BE2C (cell line): ENCODE data around the gene PLOD3.
A peak's percentile ranks its signal among the peaks of the same experiment; 100 is the strongest.

Experiments used
- DNase-seq: peaks from one replicate; pipeline ENCODE4 v3.0.0-alpha.2; 2020
- H3K27me3 ChIP-seq: fragments of 250-450 bp; sonication (Bioruptor Pico); 2 replicates; pipeline ENCODE4 v1.5.1; 2020; ENCODE audit warnings: mild to moderate bottlenecking
- H3K36me3 ChIP-seq: fragments of 250-450 bp; sonication (Bioruptor Pico); 2 replicates; pipeline ENCODE4 v1.5.1; 2020; ENCODE audit warnings: mild to moderate bottlenecking
- H3K4me1 ChIP-seq: fragments of 250-450 bp; sonication (Bioruptor Pico); 2 replicates; pipeline ENCODE4 v1.5.1; 2020
- H3K4me3 ChIP-seq: 2 replicates; pipeline ENCODE4 v1.5.1; 2011; ENCODE audit warnings: low read depth, low read length
- H3K9me3 ChIP-seq: fragments of 250-450 bp; sonication (Bioruptor Pico); 2 replicates; pipeline ENCODE4 v1.5.1; 2020
- CTCF ChIP-seq: IDR thresholded peaks from 2 replicates; pipeline ENCODE4 v1.5.1; 2012; ENCODE audit warnings: mild to moderate bottlenecking, low read depth, low read length

The PLOD3 gene

DNA sequence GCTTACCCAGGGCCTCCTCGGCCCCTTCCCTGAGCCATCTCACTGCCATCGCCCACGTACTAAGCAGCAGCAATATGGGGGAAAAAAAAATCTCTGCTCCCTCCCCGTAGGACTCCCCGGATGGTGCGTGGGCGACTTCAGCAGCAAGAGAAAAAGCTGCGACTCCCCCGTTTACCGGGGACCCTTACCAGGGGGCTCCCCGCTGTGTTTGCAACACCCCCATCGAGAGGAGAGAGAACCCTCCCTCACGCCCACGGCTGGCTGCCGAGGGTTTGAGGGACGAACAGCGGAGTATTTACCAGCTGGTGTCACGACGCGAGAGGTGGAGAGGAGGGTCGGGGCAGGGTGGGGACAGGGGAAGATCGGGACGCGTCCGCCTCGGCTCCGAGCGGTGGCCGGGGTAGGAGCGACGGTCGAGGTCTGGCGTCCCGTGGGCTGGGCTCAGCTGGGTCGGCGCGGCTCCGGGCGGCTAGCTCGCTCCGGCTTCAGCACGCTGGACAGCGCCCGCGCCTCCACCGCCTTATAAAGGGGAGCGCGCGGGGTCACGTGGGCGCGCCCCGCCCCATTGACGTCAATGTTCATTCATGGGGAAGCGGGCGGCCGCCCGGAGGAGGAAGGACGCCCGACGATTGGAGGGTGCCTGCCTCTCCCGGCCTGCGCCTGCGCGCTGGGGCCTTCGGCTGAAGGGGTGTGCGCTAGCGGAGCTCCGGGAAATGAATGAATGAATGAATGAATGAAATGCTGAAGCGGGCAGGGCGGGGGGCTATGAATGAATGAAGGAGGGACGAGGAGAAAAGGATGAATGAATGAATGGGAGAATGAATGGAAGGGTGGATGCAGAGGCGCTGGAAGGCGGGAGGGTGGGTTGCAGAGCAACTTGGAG is 52.1 kb downstream of the PLOD3 start, which contains the start of gene VGF:
TSS of gene VGF (minus strand) at position 495 of the 883 bp plus-strand sequence. CDS start 726 bp downstream, outside the sequence.
- Histone ChIP-seq H3K36me3 (peaks cover 8% of the 10 kb centered on the region), H3K27me3 (peaks cover 7% of the 10 kb centered on the region), H3K4me1 (peaks cover 17% of the 10 kb centered on the region), H3K9me3 (no peaks in the 10 kb centered on the region), H3K4me3 (peak within 1 kb of the TSS; percentile 97)
- DNase-seq: peak; percentile 98
- TF ChIP-seq CTCF: no peak

- peaks cover 8% of the 10 kb centered on the region for H3K36me3 ChIP-seq
- peak overlapping the region; percentile 97 for H3K4me3 ChIP-seq
- DNase-seq: peak; percentile 46
- peaks cover 18% of the 10 kb centered on the region for H3K4me1 ChIP-seq
- H3K27me3 ChIP-seq: peaks cover 2% of the 10 kb centered on the region; the same call in 1 of the 2 replicates
- H3K9me3 ChIP-seq: no peaks in the 10 kb centered on the region
- no peak for TF ChIP-seq CTCF
These were observed 53.1 kb downstream of the PLOD3 start for GRCh38 chr7:101164071-101164840.

DNA sequence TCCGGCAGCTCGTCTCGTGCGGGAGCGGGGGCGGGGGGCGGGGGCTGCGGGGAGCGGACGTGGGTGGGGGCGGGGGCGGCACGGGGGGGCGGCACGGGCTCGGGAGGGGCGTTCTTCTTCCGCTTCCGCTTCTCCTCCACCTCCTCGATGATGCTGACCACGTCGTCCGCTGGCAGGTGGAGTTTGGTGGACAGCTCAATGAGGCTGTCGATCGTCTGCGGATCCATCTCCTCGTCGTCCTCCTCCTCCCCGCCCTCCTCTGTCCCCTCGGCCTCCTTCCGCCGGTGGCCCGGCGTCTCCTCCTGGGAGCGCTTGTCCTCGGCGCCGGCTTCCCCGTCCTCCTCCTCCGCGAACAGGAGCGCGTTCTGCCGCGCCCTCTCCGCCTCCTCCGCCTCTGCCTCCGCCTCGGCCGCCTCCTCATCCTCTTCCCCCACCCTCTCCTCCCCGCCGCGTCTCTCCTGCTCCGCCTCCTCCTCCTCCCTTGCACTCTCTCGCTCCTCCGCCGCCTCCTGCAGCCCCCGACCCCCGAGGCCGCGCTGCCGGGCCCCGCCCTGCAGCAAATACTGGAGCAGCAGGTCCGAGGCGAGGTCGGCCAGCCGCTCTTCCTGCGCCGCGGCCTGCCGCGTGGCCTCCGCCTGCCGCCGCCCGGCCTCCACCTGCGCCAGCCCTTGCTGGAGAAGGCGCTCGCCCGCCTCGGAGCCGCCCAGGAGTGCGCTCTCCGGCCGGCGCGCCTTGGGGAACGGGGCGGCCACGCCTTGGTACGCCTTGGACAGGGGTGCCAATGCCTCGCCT is 53.9 kb downstream of the PLOD3 start:
- Histone ChIP-seq H3K4me1 (peaks cover 16% of the 10 kb centered on the region), H3K27me3 (no peaks in the 10 kb centered on the region), H3K9me3 (no peaks in the 10 kb centered on the region), H3K4me3 (peak overlapping the region; percentile 97), H3K36me3 (peaks cover 15% of the 10 kb centered on the region)
- no peak for TF ChIP-seq CTCF
- DNase-seq: peak; percentile 77

DNA sequence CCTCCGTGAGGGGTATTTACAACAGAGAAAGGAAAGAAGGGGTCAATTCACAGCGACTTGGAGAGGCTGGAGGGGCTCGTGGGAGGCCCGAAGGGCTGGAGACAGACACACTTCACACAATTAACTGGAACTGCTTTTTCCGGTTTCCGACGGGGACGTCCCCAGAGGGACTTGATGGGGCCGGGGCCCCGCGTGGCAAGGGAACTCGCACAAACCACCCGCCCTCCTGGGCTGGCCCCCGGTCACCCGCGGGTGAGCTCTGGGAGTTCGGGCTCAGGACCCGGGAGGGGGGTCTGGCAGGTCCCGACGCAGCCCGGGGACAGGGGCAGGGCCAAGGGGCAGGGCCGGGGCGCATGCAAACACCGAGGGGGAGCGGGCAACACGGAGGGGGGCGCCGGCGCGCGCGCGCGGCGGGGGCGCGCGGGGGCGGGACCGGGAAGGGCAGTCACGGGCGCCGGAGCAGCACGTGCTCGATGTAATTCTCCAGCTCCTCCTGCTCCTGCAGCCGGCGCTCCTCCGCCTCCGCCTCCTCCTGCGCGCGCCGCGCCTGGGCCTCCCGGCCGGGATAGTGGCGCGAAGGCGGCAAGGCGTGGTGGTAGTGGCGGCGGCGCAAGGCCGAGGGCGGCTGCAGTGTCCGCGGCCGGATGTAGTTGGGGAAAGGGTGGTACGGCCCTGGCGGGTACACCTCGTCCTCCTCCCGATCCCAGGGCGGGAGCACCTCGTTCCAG is 54.7 kb downstream of the PLOD3 start:
- no peak for TF ChIP-seq CTCF
- peak; percentile 90 for DNase-seq
- Histone ChIP-seq H3K4me1 (peaks cover 11% of the 10 kb centered on the region; the same call in 1 of the 2 replicates), H3K36me3 (peaks cover 15% of the 10 kb centered on the region), H3K4me3 (peak overlapping the region; percentile 57), H3K27me3 (no peaks in the 10 kb centered on the region), H3K9me3 (no peaks in the 10 kb centered on the region)

DNA sequence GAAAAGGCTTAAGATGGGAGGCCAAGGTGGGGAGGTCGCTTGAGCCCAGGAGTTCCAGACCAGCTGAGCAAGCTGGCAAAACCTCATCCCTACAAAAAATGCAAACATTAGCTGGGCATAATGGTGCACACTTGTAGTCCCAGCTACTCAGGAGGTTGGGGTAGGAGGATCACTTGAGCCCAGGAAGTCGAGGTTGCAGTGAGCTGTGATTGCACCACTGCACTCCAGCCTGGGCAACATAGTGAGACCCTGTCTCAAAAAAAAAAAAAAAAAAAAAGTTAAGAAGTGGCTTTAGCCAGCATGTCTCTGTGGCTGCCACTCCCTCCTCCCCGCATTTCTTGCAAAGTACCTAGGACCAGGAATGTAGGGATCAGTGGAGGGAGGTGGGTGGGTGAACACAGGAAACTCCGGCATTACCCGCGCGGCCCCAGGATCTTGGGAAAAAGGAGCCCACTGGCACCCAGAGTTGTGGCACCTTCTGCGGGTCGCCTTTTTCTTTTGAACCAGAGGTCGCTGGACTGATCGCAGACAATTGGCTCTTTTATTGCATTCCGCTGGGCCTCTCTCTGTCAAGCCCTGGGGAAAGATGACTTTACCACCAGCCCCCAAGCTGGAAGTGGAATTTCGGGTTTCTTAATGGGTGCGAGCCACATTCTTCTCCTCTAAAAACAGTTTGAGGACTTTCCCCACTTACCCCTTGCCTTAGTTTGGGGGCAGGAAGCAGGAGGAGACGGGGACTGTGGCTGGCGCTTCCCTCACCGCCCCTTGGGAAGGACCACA is 55.5 kb downstream of the PLOD3 start:
- Histone ChIP-seq H3K36me3 (peaks cover 17% of the 10 kb centered on the region), H3K4me1 (peaks cover 4% of the 10 kb centered on the region; the same call in 1 of the 2 replicates), H3K9me3 (no peaks in the 10 kb centered on the region), H3K4me3 (peak overlapping the region; percentile 57), H3K27me3 (no peaks in the 10 kb centered on the region)
- TF ChIP-seq CTCF: no peak
- DNase-seq: no peak
